Spleen (tissue), 11 donors: Measurements from ENCODE around the gene ABCD3. TPM values are rescaled to one million over a fixed set of nuclear protein-coding genes. Genes with fewer than 3 reads are reported as not detected.

Experiments
- DNase-seq: peaks from one replicate; pipeline ENCODE4 v3.0.0-alpha.2; 2020
- H3K27ac ChIP-seq, 8 donors: fragments of 200-600 bp; sonication (generic) in 7 of 8; 1 replicate in 4 of 8; 2 replicates in 4 of 8; pipeline versions ENCODE4 v1.5.0 to v1.8.0; 2016 to 2021; ENCODE audit warnings: inconsistent platforms in 4 of 8, mild to moderate bottlenecking in 4 of 8, moderate library complexity in 1 of 8
- H3K27me3 ChIP-seq, 7 donors: fragments of 200-600 bp; sonication (generic) in 6 of 7; replicated peaks in 1 of 7; 1 replicate in 4 of 7; 2 replicates in 3 of 7; pipeline versions ENCODE4 v1.5.0 to v1.8.0; 2016 to 2021; ENCODE audit warnings: inconsistent platforms in 3 of 7, mild to moderate bottlenecking in 1 of 7
- H3K36me3 ChIP-seq, 6 donors: fragments of 200-600 bp; sonication (generic) in 5 of 6; 1 replicate in 4 of 6; 2 replicates in 2 of 6; pipeline versions ENCODE4 v1.5.0 to v1.8.0; 2016 to 2021; ENCODE audit warnings: inconsistent platforms in 2 of 6
- H3K4me1 ChIP-seq, 6 donors: fragments of 200-600 bp; sonication (generic) in 5 of 6; 1 replicate in 3 of 6; 2 replicates in 3 of 6; pipeline versions ENCODE4 v1.5.0 to v1.8.0; 2016 to 2021; ENCODE audit warnings: inconsistent platforms in 3 of 6
- H3K4me3 ChIP-seq, 8 donors: fragments of 200-600 bp; sonication (generic) in 7 of 8; 1 replicate in 4 of 8; 2 replicates in 4 of 8; pipeline versions ENCODE4 v1.5.0 to v1.8.0; 2016 to 2021; ENCODE audit warnings: inconsistent platforms in 4 of 8, mild to moderate bottlenecking in 4 of 8, moderate library complexity in 2 of 8
- H3K9me3 ChIP-seq, 8 donors: fragments of 200-600 bp; sonication (generic) in 7 of 8; 1 replicate in 4 of 8; 2 replicates in 4 of 8; pipeline versions ENCODE4 v1.5.0 to v1.8.0; 2016 to 2021; ENCODE audit warnings: inconsistent platforms in 4 of 8
- POLR2A ChIP-seq, 3 donors: fragments of 450-650 bp; IDR thresholded peaks; one replicate each; pipeline ENCODE4 v1.5.1; 2017; ENCODE audit warnings: antibody characterized with exemption in 3 of 3, mild to moderate bottlenecking in 1 of 3
- POLR2AphosphoS5 ChIP-seq, 3 donors: sonication (generic); formaldehyde crosslinking; IDR thresholded peaks; one replicate each; pipeline ENCODE4 v1.5.1; 2017; ENCODE audit warnings: antibody characterized with exemption in 3 of 3
- WGBS, 5 donors: extraction: QIAGEN DNeasy Blood & Tissue Kit in 3 of 5; methylation state at CpG; one replicate each; pipeline versions ENCODE4 v1.1.5 to v1.1.7; 2013 to 2018; 5-methylcytosine and 5-hydroxymethylcytosine counted together
- intact Hi-C: fragments of 100-400 bp; cut with DNase I; formaldehyde crosslinking; loops from one replicate; pipeline ENCODE4 v1.15.0; 2023; ENCODE audit warnings: low total_unique reads
- polyA plus RNA-seq, 3 donors: library from polyadenylated mRNA; stranded (reverse); fragments of 200-250 nt; gene quantifications; one replicate each; pipeline ENCODE4 v1.2.1, GENCODE V29; 2013
- total RNA-seq, 7 donors: library from RNA; depleted of rRNA in 3 of 7; stranded (reverse); fragments of >200 nt in 3 of 7; fragmentation: NEBNext Ultra II Directional in 4 of 7; extraction: Animal tissue kit (Norgen Biotek cat#: 25700) in 4 of 7; gene quantifications; one replicate each; pipeline versions ENCODE4 v1.1.0 to v1.2.1, GENCODE V29; 2016 to 2021
- TF ChIP-seq, protein P1 (sequence below), 11 experiments: fragments of 200-600 bp in 7 of 11; fragments of 450-650 bp in 4 of 11; sonication (generic) in 4 of 11; IDR thresholded peaks in 8 of 11; conservative IDR thresholded peaks in 3 of 11; 1 replicate in 7 of 11; 2 replicates in 4 of 11; pipeline versions ENCODE4 v1.4.0 to v1.8.0; 2016 to 2021; ENCODE audit warnings: antibody characterized with exemption in 11 of 11, inconsistent platforms in 4 of 11, mild to moderate bottlenecking in 1 of 11
- donor health status: healthy with polysubstance abuse.
- donor health status: DM: no; HTN: no; CAD: no; lungs with moderate emphysema.
- donor health status: DM: no; HTN: no; CAD: no.
- donor health status: Bipolar disorder and iron deficiency.
- donor health status: healthy.
- donor health status: DM: no; HTN: no; CAD: no.
- donor health status: DM: yes; HTN: yes; CAD: no.

Gene ABCD3
- total and polyA plus RNA-seq, 10 donors: 9.1 to 30.8 (median 19.8) TPM

DNA sequence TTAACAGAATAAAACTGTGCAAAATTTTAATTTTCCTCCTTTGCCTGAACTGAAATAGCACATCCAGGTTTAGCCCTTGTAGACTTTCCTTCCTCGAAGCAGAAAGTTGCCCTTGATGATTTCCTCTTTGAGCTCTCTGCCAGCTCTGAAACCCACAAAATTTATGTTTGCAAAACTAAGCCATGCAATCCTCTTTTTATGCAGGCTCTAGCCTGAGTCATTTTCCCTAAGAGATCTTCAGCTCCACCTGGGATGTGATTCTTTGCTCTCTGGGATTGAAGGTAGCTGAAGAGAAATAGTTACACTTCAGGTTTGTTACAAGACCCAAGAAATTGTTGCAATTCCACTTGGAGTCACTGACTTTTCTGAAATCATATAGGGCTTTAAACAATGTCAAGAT lies 124.8 kb downstream of the ABCD3 start:
- Histone ChIP-seq H3K27ac (peak overlapping the region in 6 of 8 donors; percentile 74 to 89 (median 84)), H3K9me3 (no peaks in the 10 kb centered on the region), H3K36me3 (no peaks in the 10 kb centered on the region), H3K4me1 (peaks cover 4 to 40% (median 33%) of the 10 kb centered on the region in 6 donors), H3K4me3 (peak overlapping the region in 5 of 8 donors; percentile 60 to 83 (median 69)), H3K27me3 (peaks cover 0 to 43% (median 11%) of the 10 kb centered on the region in 7 donors)
- DNase-seq: no peak
- 0 to 5% (median 0%) methylated on average over 1 of the region's 1 CpG for WGBS, 5 donors
- TF ChIP-seq, protein P1, sequence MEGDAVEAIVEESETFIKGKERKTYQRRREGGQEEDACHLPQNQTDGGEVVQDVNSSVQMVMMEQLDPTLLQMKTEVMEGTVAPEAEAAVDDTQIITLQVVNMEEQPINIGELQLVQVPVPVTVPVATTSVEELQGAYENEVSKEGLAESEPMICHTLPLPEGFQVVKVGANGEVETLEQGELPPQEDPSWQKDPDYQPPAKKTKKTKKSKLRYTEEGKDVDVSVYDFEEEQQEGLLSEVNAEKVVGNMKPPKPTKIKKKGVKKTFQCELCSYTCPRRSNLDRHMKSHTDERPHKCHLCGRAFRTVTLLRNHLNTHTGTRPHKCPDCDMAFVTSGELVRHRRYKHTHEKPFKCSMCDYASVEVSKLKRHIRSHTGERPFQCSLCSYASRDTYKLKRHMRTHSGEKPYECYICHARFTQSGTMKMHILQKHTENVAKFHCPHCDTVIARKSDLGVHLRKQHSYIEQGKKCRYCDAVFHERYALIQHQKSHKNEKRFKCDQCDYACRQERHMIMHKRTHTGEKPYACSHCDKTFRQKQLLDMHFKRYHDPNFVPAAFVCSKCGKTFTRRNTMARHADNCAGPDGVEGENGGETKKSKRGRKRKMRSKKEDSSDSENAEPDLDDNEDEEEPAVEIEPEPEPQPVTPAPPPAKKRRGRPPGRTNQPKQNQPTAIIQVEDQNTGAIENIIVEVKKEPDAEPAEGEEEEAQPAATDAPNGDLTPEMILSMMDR (IDR thresholded peaks at IDR 0.05 in 8 of 11, conservative IDR thresholded peaks at IDR 0.05 in 3 of 11): no peak
- no peak for TF ChIP-seq POLR2AphosphoS5 (IDR thresholded peaks at IDR 0.05)
- TF ChIP-seq POLR2A (IDR thresholded peaks at IDR 0.05): no peak
- intact Hi-C loops: no loop called here

DNA sequence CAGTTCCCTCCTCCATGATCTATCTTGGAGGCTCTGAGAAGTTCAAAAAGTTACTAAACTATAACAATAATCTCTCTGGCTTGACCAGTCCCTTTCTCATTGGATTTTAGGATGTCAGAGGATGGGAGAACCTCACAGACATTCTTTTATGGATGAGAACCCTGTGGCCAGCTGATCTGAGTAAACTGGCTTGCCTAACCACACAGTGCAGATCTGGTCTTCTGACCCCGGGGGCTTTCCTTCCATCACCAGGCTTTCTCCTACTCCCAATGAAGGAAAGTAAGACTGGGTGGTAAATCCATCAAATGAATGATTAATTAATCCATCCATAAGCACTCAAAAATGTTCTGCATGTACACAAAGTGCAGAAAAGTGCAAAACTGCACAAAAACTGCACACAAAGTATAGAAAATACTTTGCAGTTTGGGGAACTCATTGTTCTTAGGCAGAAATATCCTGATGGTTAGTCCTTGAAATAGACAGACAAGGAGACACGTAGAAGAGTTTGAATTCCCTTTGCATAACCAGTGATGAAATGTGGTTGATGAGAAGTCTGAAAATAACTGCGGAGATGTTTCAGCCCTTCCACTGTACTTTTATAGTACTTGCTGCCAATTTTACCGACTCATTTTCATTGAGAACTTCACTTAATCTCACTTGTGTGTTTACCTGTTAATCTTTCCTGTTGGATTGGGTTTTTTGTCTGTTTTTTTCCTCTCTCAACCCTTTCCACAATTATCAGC lies 125.9 kb downstream of the ABCD3 start:
- TF ChIP-seq POLR2A (IDR thresholded peaks at IDR 0.05) (no peak), POLR2AphosphoS5 (IDR thresholded peaks at IDR 0.05) (no peak)
- TF ChIP-seq, protein P1 (IDR thresholded peaks at IDR 0.05 in 8 of 11, conservative IDR thresholded peaks at IDR 0.05 in 3 of 11): no peak
- Histone ChIP-seq H3K9me3 (no peaks in the 10 kb centered on the region), H3K4me3 (no peak overlapping the region), H3K4me1 (peaks cover 4 to 40% (median 33%) of the 10 kb centered on the region in 6 donors), H3K36me3 (no peaks in the 10 kb centered on the region), H3K27me3 (peaks cover 0 to 36% (median 11%) of the 10 kb centered on the region in 7 donors), H3K27ac (no peak overlapping the region)
- whole genome bisulfite sequencing, 5 donors: 56 to 75% (median 68%) methylated on average over 4 of the region's 4 CpGs
- intact Hi-C loops: no loop called here
- DNase-seq: no peak

DNA sequence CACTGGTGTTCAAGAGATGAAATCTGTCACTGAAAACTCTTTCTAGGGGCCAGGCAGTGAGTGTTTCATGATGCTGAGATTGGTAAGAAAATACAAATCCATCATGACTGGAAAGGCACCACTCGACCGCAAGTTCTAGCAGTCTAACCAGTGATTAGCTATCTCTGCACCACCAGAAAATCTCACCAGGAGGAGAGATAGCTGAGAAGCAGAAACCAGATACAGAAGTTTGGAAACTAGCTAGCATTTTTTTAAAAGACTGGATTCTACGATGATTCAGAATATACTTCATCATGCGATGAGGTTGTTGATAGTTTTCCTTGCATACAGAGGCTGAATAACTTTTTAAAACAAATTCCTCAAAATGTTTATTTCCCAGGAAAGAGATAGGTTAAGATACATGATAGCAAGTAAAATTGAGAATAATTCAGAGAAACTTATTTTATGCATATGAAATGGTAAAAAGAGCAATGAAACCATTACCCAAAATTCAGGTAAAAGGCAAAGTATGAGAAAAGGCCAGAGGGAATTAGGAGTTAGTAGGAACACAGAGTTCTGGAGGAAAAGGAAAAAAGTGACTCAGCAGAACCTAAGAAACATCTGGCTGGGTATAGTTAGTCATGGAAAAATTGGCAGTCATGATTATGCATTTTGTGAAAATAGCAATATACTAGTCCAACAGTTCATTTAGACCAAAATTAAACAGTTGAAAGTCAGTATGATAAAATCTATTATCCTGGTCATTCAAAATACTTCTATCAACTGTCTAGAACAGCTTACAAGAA lies 126.7 kb downstream of the ABCD3 start:
- TF ChIP-seq POLR2AphosphoS5 (IDR thresholded peaks at IDR 0.05) (no peak), POLR2A (IDR thresholded peaks at IDR 0.05) (no peak)
- TF ChIP-seq, protein P1 (IDR thresholded peaks at IDR 0.05 in 8 of 11, conservative IDR thresholded peaks at IDR 0.05 in 3 of 11): no peak
- Histone ChIP-seq H3K4me1 (peaks cover 4 to 40% (median 33%) of the 10 kb centered on the region in 6 donors), H3K27ac (no peak overlapping the region), H3K4me3 (no peak overlapping the region), H3K36me3 (no peaks in the 10 kb centered on the region), H3K27me3 (peaks cover 0 to 32% (median 11%) of the 10 kb centered on the region in 7 donors), H3K9me3 (no peaks in the 10 kb centered on the region)
- intact Hi-C loops: no loop called here
- 89 to 94% (median 91%) methylated on average over 4 of the region's 4 CpGs for WGBS, 5 donors
- no peak for DNase-seq

DNA sequence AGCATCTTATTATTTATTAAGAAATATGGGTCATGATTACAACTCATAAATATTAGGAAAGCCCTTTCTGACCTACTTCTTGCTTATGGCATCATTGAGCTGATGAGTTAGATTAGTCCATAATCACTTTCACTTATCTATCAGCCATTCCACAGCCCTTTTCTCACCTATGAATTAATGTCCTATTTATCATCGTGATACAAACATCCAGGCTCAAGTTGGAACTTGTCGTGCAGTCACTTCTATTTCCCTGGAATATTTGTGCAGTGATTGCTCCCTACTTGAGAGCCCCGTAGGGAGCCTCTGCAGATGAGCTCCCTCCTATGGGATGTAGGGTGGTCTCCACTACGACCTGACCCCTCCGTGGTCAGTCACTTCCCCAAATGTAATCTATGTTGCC lies 131.5 kb downstream of the ABCD3 start:
- WGBS, 5 donors: 69 to 85% (median 75%) methylated on average over 5 of the region's 5 CpGs
- intact Hi-C loops: no loop called here
- H3K36me3 ChIP-seq: no peaks in the 10 kb centered on the region

More for the DNA sequence above, 131.5 kb downstream of the ABCD3 start:
- no peaks in the 10 kb centered on the region for H3K27me3 ChIP-seq
- no peak overlapping the region for H3K4me3 ChIP-seq
- H3K27ac ChIP-seq: no peak overlapping the region
- TF ChIP-seq POLR2A (IDR thresholded peaks at IDR 0.05) (no peak), POLR2AphosphoS5 (IDR thresholded peaks at IDR 0.05) (no peak)
- TF ChIP-seq, protein P1 (IDR thresholded peaks at IDR 0.05 in 8 of 11, conservative IDR thresholded peaks at IDR 0.05 in 3 of 11): no peak
- peaks cover 0 to 1% (median 0%) of the 10 kb centered on the region in 6 donors for H3K4me1 ChIP-seq
- DNase-seq: no peak
- no peaks in the 10 kb centered on the region for H3K9me3 ChIP-seq
